Body of pancreas (tissue), 4 donors: ENCODE results near the gene PHF12. TPM values are rescaled to one million over a fixed set of nuclear protein-coding genes. Genes with fewer than 3 reads are reported as not detected.

ENCODE experiments used
- ATAC-seq: fragments of 150-250 bp; one replicate; pipeline ENCODE4 v1.9.1; 2016
- DNase-seq, 4 donors: peaks; one replicate each; pipeline ENCODE4 v3.0.0-alpha.2; 2019
- H3K27ac ChIP-seq, 4 donors: fragments of 200-600 bp; sonication (generic); 1 replicate in 3 of 4; 2 replicates in 1 of 4; pipeline versions ENCODE4 v1.5.1 to v1.6.1; 2016 to 2019; ENCODE audit warnings: mild to moderate bottlenecking in 1 of 4, mixed read lengths in 1 of 4, moderate library complexity in 1 of 4
- H3K27me3 ChIP-seq, 2 donors: fragments of 200-600 bp; sonication (generic); one replicate each; pipeline ENCODE4 v1.6.0; 2016; ENCODE audit warnings: mild to moderate bottlenecking in 1 of 2
- H3K36me3 ChIP-seq, 2 donors: fragments of 200-600 bp; sonication (generic); replicated peaks in 1 of 2; 2 replicates each; pipeline ENCODE4 v1.5.1; 2016; ENCODE audit warnings: low read depth in 2 of 2; ENCODE audit not compliant: insufficient read depth in 1 of 2
- H3K4me1 ChIP-seq: fragments of 200-600 bp; sonication (generic); one replicate; pipeline ENCODE4 v1.6.0; 2016
- H3K4me3 ChIP-seq, 2 donors: fragments of 200-600 bp; sonication (generic); 1 replicate in 1 of 2; 2 replicates in 1 of 2; pipeline ENCODE4 v1.5.1; 2016 to 2019
- H3K9me3 ChIP-seq, 3 donors: fragments of 200-600 bp; sonication (generic); 1 replicate in 2 of 3; 2 replicates in 1 of 3; pipeline ENCODE4 v1.5.1; 2016
- CTCF ChIP-seq, 7 experiments: fragments of 450-650 bp in 4 of 7; fragments of 200-600 bp in 3 of 7; sonication (generic) in 3 of 7; IDR thresholded peaks; one replicate each; pipeline ENCODE4 v1.5.1; 2016 to 2019; ENCODE audit warnings: antibody characterized with exemption in 7 of 7
- POLR2A ChIP-seq, 3 donors: fragments of 450-650 bp; IDR thresholded peaks; one replicate each; pipeline ENCODE4 v1.6.1; 2016; ENCODE audit warnings: antibody characterized with exemption in 3 of 3, mild to moderate bottlenecking in 2 of 3
- WGBS, 2 donors: methylation state at CpG; one replicate each; pipeline ENCODE4 v1.1.5; 2017; 5-methylcytosine and 5-hydroxymethylcytosine counted together
- intact Hi-C: fragments of 100-400 bp; cut with DNase I; formaldehyde crosslinking; loops from one replicate; pipeline ENCODE4 v1.15.1; 2023
- total RNA-seq, 2 donors: library from RNA; depleted of rRNA; stranded (reverse); fragments of >200 nt; gene quantifications; one replicate each; pipeline ENCODE4 v1.1.0, GENCODE V29; 2016

The PHF12 gene
- total RNA-seq, 2 donors from 2014 or later: 22.1 to 56.4 TPM

- DNase-seq (no peak), ATAC-seq (no peak)
- peaks cover 0 to 12% of the 10 kb centered on the region in 2 donors for H3K36me3 ChIP-seq
- peak overlapping the region in 1 of 4 donors; percentile 58 for H3K27ac ChIP-seq
- no peaks in the 10 kb centered on the region for H3K27me3 ChIP-seq
- TF ChIP-seq CTCF (IDR thresholded peaks at IDR 0.05) (no peak), POLR2A (IDR thresholded peaks at IDR 0.05) (no peak)
- H3K4me1 ChIP-seq: peaks cover 5% of the 10 kb centered on the region
- H3K9me3 ChIP-seq: no peaks in the 10 kb centered on the region
- 86 to 90% methylated on average over 2 of the region's 2 CpGs for WGBS, 2 donors
- no peak overlapping the region for H3K4me3 ChIP-seq
- intact Hi-C loops: no loop called here
Measured at GRCh38 chr17:28926366-28926765, 25.0 kb downstream of the PHF12 start.

GRCh38 chr17:28925912-28926365 lies 25.4 kb downstream of the PHF12 start:
- H3K9me3 ChIP-seq: no peaks in the 10 kb centered on the region
- DNase-seq (peak in 1 of 4 donors; percentile 33), ATAC-seq (no peak)
- intact Hi-C loops: no loop called here
- TF ChIP-seq CTCF (IDR thresholded peaks at IDR 0.05): no peak
- TF ChIP-seq POLR2A (IDR thresholded peaks at IDR 0.05): no peak
- peak overlapping the region in 2 of 4 donors; percentile 25 to 58 for H3K27ac ChIP-seq
- no peak overlapping the region for H3K4me3 ChIP-seq
- 34 to 56% methylated on average over 2 of the region's 2 CpGs for WGBS, 2 donors
- H3K27me3 ChIP-seq: no peaks in the 10 kb centered on the region
- peaks cover 0 to 14% of the 10 kb centered on the region in 2 donors for H3K36me3 ChIP-seq
- peaks cover 5% of the 10 kb centered on the region for H3K4me1 ChIP-seq

GRCh38 chr17:28920201-28920600 lies 31.1 kb downstream of the PHF12 start:
- Histone ChIP-seq H3K36me3 (peaks cover 4 to 43% of the 10 kb centered on the region in 2 donors), H3K4me1 (no peaks in the 10 kb centered on the region), H3K9me3 (no peaks in the 10 kb centered on the region), H3K27ac (no peak overlapping the region), H3K27me3 (no peaks in the 10 kb centered on the region), H3K4me3 (no peak overlapping the region)
- ATAC-seq (no peak), DNase-seq (no peak)
- intact Hi-C loops: no loop called here
- TF ChIP-seq POLR2A (IDR thresholded peaks at IDR 0.05) (no peak), CTCF (IDR thresholded peaks at IDR 0.05) (no peak)

- intact Hi-C loops: no loop called here
- peaks cover 12 to 46% of the 10 kb centered on the region in 2 donors for H3K36me3 ChIP-seq
Measured at GRCh38 chr17:28918295-28918694, 33.0 kb downstream of the PHF12 start.

More at GRCh38 chr17:28918295-28918694, 33.0 kb downstream of the PHF12 start:
- ATAC-seq: no peak
- no peak for TF ChIP-seq CTCF (IDR thresholded peaks at IDR 0.05)
- no peak for TF ChIP-seq POLR2A (IDR thresholded peaks at IDR 0.05)
- no peak overlapping the region for H3K27ac ChIP-seq
- no peak overlapping the region for H3K4me3 ChIP-seq
- no peaks in the 10 kb centered on the region for H3K9me3 ChIP-seq
- H3K27me3 ChIP-seq: no peaks in the 10 kb centered on the region
- no peak for DNase-seq
- H3K4me1 ChIP-seq: no peaks in the 10 kb centered on the region
- WGBS, 2 donors: 51 to 52% methylated on average over 2 of the region's 2 CpGs
